K562 (cell line): Measurements from ENCODE around the gene USP22. TPM values are rescaled to one million over a fixed set of nuclear protein-coding genes. Genes with fewer than 3 reads are reported as not detected.

ENCODE experiments used
- ARID1B ChIP-seq: fragments of 450-650 bp; IDR thresholded peaks from 2 replicates; pipeline ENCODE4 v1.6.1; 2016; ENCODE audit warnings: antibody characterized with exemption, mild to moderate bottlenecking, inconsistent platforms
- E2F8 ChIP-seq: fragments of 450-650 bp; IDR thresholded peaks from 2 replicates; pipeline ENCODE4 v1.7.1; 2018; ENCODE audit warnings: mild to moderate bottlenecking, low read depth; ENCODE audit not compliant: partially characterized antibody
- GTF2E2 ChIP-seq: fragments of 200-800 bp; sonication (Bioruptor generic); IDR thresholded peaks from 2 replicates; pipeline ENCODE4 v1.6.1; 2016; ENCODE audit warnings: missing genetic modification characterization, missing compliant biosample characterization
- IRF2 ChIP-seq: sonication (generic); formaldehyde crosslinking; IDR thresholded peaks from 2 replicates; pipeline ENCODE4 v1.8.1; 2022; ENCODE audit warnings: mild to moderate bottlenecking, missing genetic modification reagents
- KDM4B ChIP-seq, 2 experiments: fragments of 450-650 bp in 1 of 2; sonication (generic) in 1 of 2; IDR thresholded peaks; 2 replicates each; pipeline ENCODE4 v1.6.1; 2016 to 2017; ENCODE audit warnings: borderline replicate concordance in 2 of 2, antibody characterized with exemption in 1 of 2, low read depth in 1 of 2, mild to moderate bottlenecking in 1 of 2
- KLF16 ChIP-seq: IDR thresholded peaks from 2 replicates; pipeline ENCODE4 v1.6.1; 2016; ENCODE audit warnings: antibody characterized with exemption
- LARP7 ChIP-seq: fragments of 450-650 bp; IDR thresholded peaks from 2 replicates; pipeline ENCODE4 v1.6.1; 2016
- LEF1 ChIP-seq: fragments of 450-650 bp; IDR thresholded peaks from 2 replicates; pipeline ENCODE4 v1.6.1; 2016; ENCODE audit warnings: mild to moderate bottlenecking
- MBD2 ChIP-seq: sonication (generic); IDR thresholded peaks from 2 replicates; pipeline ENCODE4 v1.6.1; 2016; ENCODE audit warnings: low read depth, borderline replicate concordance
- NCOR1 ChIP-seq: fragments of 450-650 bp; IDR thresholded peaks from 2 replicates; pipeline ENCODE4 v1.6.1; 2016; ENCODE audit warnings: mild to moderate bottlenecking, moderate library complexity
- NR2F6 ChIP-seq: fragments of 450-650 bp; formaldehyde crosslinking; IDR thresholded peaks from 2 replicates; pipeline ENCODE4 v1.4.0; 2020; ENCODE audit warnings: mild to moderate bottlenecking
- POLR2G ChIP-seq: fragments of 200-400 bp; formaldehyde crosslinking; IDR thresholded peaks from 2 replicates; pipeline ENCODE4 v1.6.1; 2017; ENCODE audit warnings: low read depth, mild to moderate bottlenecking, antibody characterized with exemption, low read length, moderate library complexity
- SMAD2 ChIP-seq: fragments of 150-350 bp; IDR thresholded peaks from 2 replicates; pipeline ENCODE4 v1.6.1; 2014; ENCODE audit warnings: low read depth, mild to moderate bottlenecking, low read length
- SMAD4 ChIP-seq: fragments of 250-450 bp; sonication (Bioruptor Pico); conservative IDR thresholded peaks from 2 replicates; pipeline ENCODE4 v1.8.0; 2021; ENCODE audit warnings: inconsistent platforms, mild to moderate bottlenecking, moderate library complexity
- SNAPC5 ChIP-seq: fragments of 250-450 bp; sonication (Bioruptor Pico); IDR thresholded peaks from 2 replicates; pipeline ENCODE4 v1.8.0; 2021; ENCODE audit warnings: moderate library complexity, mild to moderate bottlenecking, inconsistent platforms
- SP2 ChIP-seq: IDR thresholded peaks from 2 replicates; pipeline ENCODE4 v1.6.1; 2011; ENCODE audit warnings: mild to moderate bottlenecking, low read depth, low read length, moderate library complexity; ENCODE audit not compliant: poor library complexity, severe bottlenecking; ENCODE audit errors: extremely low read depth
- USF2 ChIP-seq: sonication (generic); formaldehyde crosslinking; IDR thresholded peaks from 2 replicates; pipeline ENCODE4 v1.5.0; 2020; ENCODE audit warnings: missing genetic modification reagents
- polyA plus RNA-seq, 8 experiments: library from polyadenylated mRNA; depleted of rRNA in 4 of 8; stranded (reverse) in 5 of 8; unstranded in 3 of 8; fragments of >200 nt; fragmentation: Nextera tagmentation in 2 of 8; fragmentation: Illumina TruSeq in 1 of 8; extraction: Ambion mirVana in 2 of 8; extraction: Trizol in 1 of 8; gene quantifications; 2 replicates each; pipeline versions ENCODE4 v1.2.1 to v1.2.3, GENCODE V29; 2011 to 2014; ENCODE audit warnings: inconsistent platforms in 1 of 8, missing spikeins in 1 of 8
- total RNA-seq, 7 experiments: library from RNA; depleted of rRNA in 6 of 7; stranded (reverse); fragments of >200 nt in 6 of 7; fragmentation: Illumina TruSeq in 2 of 7; extraction: Trizol in 2 of 7; gene quantifications; 2 replicates each; pipeline versions ENCODE4 v1.2.1 to v1.2.3, GENCODE V29; 2011 to 2021; ENCODE audit warnings: low replicate concordance in 1 of 7
- TF ChIP-seq, protein P1 (sequence below): fragments of 250-450 bp; sonication (Bioruptor Pico); IDR thresholded peaks from 2 replicates; pipeline ENCODE4 v1.9.0; 2021; ENCODE audit warnings: mild to moderate bottlenecking, inconsistent platforms
- TF ChIP-seq, protein P2 (sequence below): fragments of 250-450 bp; sonication (Bioruptor Pico); IDR thresholded peaks from 2 replicates; pipeline ENCODE4 v1.4.0; 2020; ENCODE audit warnings: mild to moderate bottlenecking, moderate library complexity

Gene USP22
- total and polyA plus RNA-seq, 9 of the 15 experiments (the other 6 are each of a cell fraction or from before 2014, with no cell fraction given) = 6.5 to 113 (median 58.9) TPM

DNA sequence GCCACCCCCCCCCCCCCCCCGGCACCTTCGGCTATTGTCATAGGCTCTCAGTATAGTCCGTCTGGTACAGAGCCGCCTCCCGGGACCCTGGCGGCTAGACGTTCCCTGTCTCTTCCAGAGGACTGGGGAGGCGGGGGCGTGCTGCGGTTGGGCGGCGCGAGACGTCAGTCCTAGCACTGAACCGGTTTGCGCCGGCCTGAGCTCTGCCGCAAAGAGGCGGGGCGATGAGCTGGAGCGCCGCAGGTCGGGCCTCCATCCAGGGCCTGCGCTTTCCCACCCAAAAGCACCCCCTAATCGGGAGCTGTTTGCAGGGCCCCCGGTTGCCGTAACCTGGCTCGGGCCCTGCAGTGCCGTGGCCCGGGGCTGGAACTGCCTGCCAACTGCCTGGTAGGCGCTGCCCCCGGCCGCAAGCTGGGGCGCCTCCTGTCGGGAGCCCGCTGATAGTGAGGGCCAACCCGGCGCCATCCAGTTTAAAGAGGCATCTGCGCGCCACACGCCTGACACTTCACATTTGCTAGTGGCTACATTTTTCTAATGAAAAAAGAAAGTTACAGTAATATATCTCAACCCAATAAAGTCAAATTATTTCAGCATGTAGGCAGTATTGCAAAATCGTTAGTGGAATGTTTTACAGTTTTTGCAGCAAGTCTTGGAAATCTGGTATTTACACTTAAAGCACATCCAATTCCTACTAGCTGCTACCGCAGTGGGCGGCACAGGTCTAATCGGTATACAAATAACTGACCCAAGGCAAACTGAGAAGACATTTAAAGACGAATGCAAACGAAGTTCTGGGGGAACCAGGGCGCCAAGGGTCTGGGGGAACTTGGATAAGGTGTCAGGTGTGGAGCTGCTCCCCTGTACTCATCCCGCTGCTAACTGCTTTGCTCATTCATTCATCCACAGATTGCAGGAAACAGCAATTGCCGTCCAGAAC, 753 bp upstream of the USP22 start (continued):
- TF ChIP-seq E2F8 (no peak), SP2 (peak; percentile 51), KLF16 (peak; percentile 85), NR2F6 (CRISPR knock-in tag) (no peak), POLR2G (peak; percentile 80; the same call in 1 of the 2 replicates), SMAD4 (peak; percentile 94), GTF2E2 (tag) (peak; percentile 63; the same call in 1 of the 2 replicates), LARP7 (no peak), NCOR1 (peak; percentile 45), SMAD2 (no peak), KDM4B (IDR thresholded peaks at IDR 0.05; ENCODE audit: borderline replicate concordance in 2 of 2, low read depth in 1 of 2) (0 out of 4 replicates have a peak, but pooled peaks of 1 of the 2 experiments have one; percentile 36), SNAPC5 (CRISPR knock-in tag) (no peak), IRF2 (CRISPR knock-in tag) (no peak), USF2 (CRISPR knock-in tag) (no peak), LEF1 (peak; percentile 83), MBD2 (peak; percentile 12; the same call in 1 of the 2 replicates), ARID1B (peak; percentile 66)
- TF ChIP-seq, protein P1, sequence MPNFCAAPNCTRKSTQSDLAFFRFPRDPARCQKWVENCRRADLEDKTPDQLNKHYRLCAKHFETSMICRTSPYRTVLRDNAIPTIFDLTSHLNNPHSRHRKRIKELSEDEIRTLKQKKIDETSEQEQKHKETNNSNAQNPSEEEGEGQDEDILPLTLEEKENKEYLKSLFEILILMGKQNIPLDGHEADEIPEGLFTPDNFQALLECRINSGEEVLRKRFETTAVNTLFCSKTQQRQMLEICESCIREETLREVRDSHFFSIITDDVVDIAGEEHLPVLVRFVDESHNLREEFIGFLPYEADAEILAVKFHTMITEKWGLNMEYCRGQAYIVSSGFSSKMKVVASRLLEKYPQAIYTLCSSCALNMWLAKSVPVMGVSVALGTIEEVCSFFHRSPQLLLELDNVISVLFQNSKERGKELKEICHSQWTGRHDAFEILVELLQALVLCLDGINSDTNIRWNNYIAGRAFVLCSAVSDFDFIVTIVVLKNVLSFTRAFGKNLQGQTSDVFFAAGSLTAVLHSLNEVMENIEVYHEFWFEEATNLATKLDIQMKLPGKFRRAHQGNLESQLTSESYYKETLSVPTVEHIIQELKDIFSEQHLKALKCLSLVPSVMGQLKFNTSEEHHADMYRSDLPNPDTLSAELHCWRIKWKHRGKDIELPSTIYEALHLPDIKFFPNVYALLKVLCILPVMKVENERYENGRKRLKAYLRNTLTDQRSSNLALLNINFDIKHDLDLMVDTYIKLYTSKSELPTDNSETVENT (CRISPR knock-in tag) = peak; percentile 65; the same call in 1 of the 2 replicates
- TF ChIP-seq, protein P2, sequence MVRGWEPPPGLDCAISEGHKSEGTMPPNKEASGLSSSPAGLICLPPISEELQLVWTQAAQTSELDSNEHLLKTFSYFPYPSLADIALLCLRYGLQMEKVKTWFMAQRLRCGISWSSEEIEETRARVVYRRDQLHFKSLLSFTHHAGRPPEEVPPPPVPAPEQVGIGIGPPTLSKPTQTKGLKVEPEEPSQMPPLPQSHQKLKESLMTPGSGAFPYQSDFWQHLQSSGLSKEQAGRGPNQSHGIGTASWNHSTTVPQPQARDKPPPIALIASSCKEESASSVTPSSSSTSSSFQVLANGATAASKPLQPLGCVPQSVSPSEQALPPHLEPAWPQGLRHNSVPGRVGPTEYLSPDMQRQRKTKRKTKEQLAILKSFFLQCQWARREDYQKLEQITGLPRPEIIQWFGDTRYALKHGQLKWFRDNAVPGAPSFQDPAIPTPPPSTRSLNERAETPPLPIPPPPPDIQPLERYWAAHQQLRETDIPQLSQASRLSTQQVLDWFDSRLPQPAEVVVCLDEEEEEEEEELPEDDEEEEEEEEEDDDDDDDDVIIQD (CRISPR knock-in tag) = no peak
